Smooth muscle cell (in vitro differentiated cells): ENCODE measurements around the gene ABCF2. TPM values are rescaled to one million over a fixed set of nuclear protein-coding genes. Genes with fewer than 3 reads are reported as not detected.

Experiments
- DNase-seq: peaks from one replicate; lab custom pipeline; 2025; ENCODE audit not compliant: unreplicated experiment; lab: John Stamatoyannopoulos, UW
- H2AFZ ChIP-seq: fragments of 200-600 bp; sonication (generic); 2 replicates; pipeline ENCODE4 v1.6.0; 2016; ENCODE audit warnings: antibody characterized with exemption, low read depth, mild to moderate bottlenecking
- H3F3A ChIP-seq: fragments of 200-600 bp; sonication (generic); 2 replicates; pipeline ENCODE4 v1.6.0; 2017; ENCODE audit warnings: antibody characterized with exemption, low read depth
- H3K27ac ChIP-seq: fragments of 200-600 bp; sonication (generic); 2 replicates; pipeline ENCODE4 v1.5.1; 2016; ENCODE audit warnings: low read depth, mild to moderate bottlenecking
- H3K27me3 ChIP-seq: fragments of 200-600 bp; sonication (generic); 2 replicates; pipeline ENCODE4 v1.6.1; 2016; ENCODE audit warnings: low read depth, mild to moderate bottlenecking
- H3K36me3 ChIP-seq: fragments of 200-600 bp; sonication (generic); 2 replicates; pipeline ENCODE4 v1.5.1; 2016; ENCODE audit warnings: low read depth
- H3K4me1 ChIP-seq: fragments of 200-600 bp; sonication (generic); 2 replicates; pipeline ENCODE4 v1.5.1; 2016; ENCODE audit warnings: low read depth
- H3K4me2 ChIP-seq: fragments of 200-600 bp; sonication (generic); 2 replicates; pipeline ENCODE4 v1.6.0; 2016; ENCODE audit warnings: mild to moderate bottlenecking
- H3K4me3 ChIP-seq: fragments of 200-600 bp; sonication (generic); 2 replicates; pipeline ENCODE4 v1.5.1; 2016; ENCODE audit warnings: mild to moderate bottlenecking
- H3K79me2 ChIP-seq: fragments of 200-600 bp; sonication (generic); 2 replicates; pipeline ENCODE4 v1.6.0; 2016; ENCODE audit warnings: low read depth, mild to moderate bottlenecking
- H3K9ac ChIP-seq: fragments of 200-600 bp; sonication (generic); 2 replicates; pipeline ENCODE4 v1.6.0; 2016; ENCODE audit warnings: low read depth
- H3K9me3 ChIP-seq: fragments of 200-600 bp; sonication (generic); replicated peaks from 2 replicates; pipeline ENCODE4 v1.5.1; 2016; ENCODE audit warnings: low read depth
- H4K20me1 ChIP-seq: fragments of 200-600 bp; sonication (generic); 2 replicates; pipeline ENCODE4 v1.6.0; 2016; ENCODE audit warnings: low read depth
- CTCF ChIP-seq: fragments of 200-600 bp; sonication (generic); IDR thresholded peaks from 2 replicates; pipeline ENCODE4 v1.5.1; 2017; ENCODE audit warnings: borderline replicate concordance, mild to moderate bottlenecking, antibody characterized with exemption; ENCODE audit not compliant: insufficient read depth, poor library complexity, severe bottlenecking
- WGBS: methylation state at CpG from one replicate; pipeline ENCODE4 v1.1.7; 2016; ENCODE audit warnings: low lambda C conversion rate; 5-methylcytosine and 5-hydroxymethylcytosine counted together
- polyA plus RNA-seq: library from polyadenylated mRNA; unstranded; fragments of >200 nt; fragmentation: Nextera tagmentation; extraction: Ambion mirVana; gene quantifications from 2 replicates; pipeline ENCODE4 v1.2.1, GENCODE V29; 2016
- total RNA-seq: library from RNA; depleted of rRNA; stranded (reverse); fragments of >200 nt; gene quantifications from 2 replicates; pipeline ENCODE4 v1.2.3, GENCODE V29; 2014

Gene ABCF2
- total and polyA plus RNA-seq, 2 experiments from 2014 or later, result 24.2 to 30.5 TPM

- Histone ChIP-seq H3K79me2 (peaks cover 28% of the 10 kb centered on the region), H3K4me1 (peaks cover 30% of the 10 kb centered on the region), H2AFZ (no peak overlapping the region), H3K4me2 (peak overlapping the region; percentile 99), H3K27me3 (no peaks in the 10 kb centered on the region), H3K9ac (no peak overlapping the region), H3K36me3 (no peaks in the 10 kb centered on the region), H4K20me1 (peaks cover 68% of the 10 kb centered on the region), H3F3A (no peaks in the 10 kb centered on the region), H3K4me3 (peak overlapping the region; percentile 52), H3K27ac (no peak overlapping the region), H3K9me3 (no peaks in the 10 kb centered on the region)
- no peak for DNase-seq
- WGBS, result 6% methylated on average over 34 of the region's 60 CpGs
- TF ChIP-seq CTCF, result peak; percentile 80
These were observed 18.5 kb upstream of the ABCF2 start for GRCh38 chr7:151245360-151246101.

GRCh38 chr7:151244841-151245346 is 17.9 kb upstream of the ABCF2 start:
- H3K4me2 ChIP-seq, result peak overlapping the region; percentile 99
- H3K9ac ChIP-seq, result no peak overlapping the region
- WGBS, result 14% methylated on average over 15 of the region's 15 CpGs
- H3K79me2 ChIP-seq, result peaks cover 28% of the 10 kb centered on the region
- peak overlapping the region; percentile 52 for H3K4me3 ChIP-seq
- DNase-seq, result no peak
- H2AFZ ChIP-seq, result no peak overlapping the region
- peaks cover 75% of the 10 kb centered on the region for H4K20me1 ChIP-seq
- H3F3A ChIP-seq, result no peaks in the 10 kb centered on the region
- no peaks in the 10 kb centered on the region for H3K27me3 ChIP-seq
- no peaks in the 10 kb centered on the region for H3K9me3 ChIP-seq
- no peaks in the 10 kb centered on the region for H3K36me3 ChIP-seq
- no peak for TF ChIP-seq CTCF
- H3K4me1 ChIP-seq, result peaks cover 25% of the 10 kb centered on the region
- peak overlapping the region; percentile 1 for H3K27ac ChIP-seq

GRCh38 chr7:151244196-151244840 is 17.3 kb upstream of the ABCF2 start:
- TF ChIP-seq CTCF, result peak; percentile 92
- no peak for DNase-seq
- H3K27me3 ChIP-seq, result no peaks in the 10 kb centered on the region
- 43% methylated on average over 10 of the region's 10 CpGs for WGBS
- H3K9ac ChIP-seq, result no peak overlapping the region
- H3K4me2 ChIP-seq, result peak overlapping the region; percentile 99
- no peaks in the 10 kb centered on the region for H3K36me3 ChIP-seq
- H3K9me3 ChIP-seq, result no peaks in the 10 kb centered on the region
- H3K79me2 ChIP-seq, result peaks cover 31% of the 10 kb centered on the region
- no peaks in the 10 kb centered on the region for H3F3A ChIP-seq
- peak overlapping the region; percentile 1 for H3K27ac ChIP-seq
- peaks cover 81% of the 10 kb centered on the region for H4K20me1 ChIP-seq
- peaks cover 19% of the 10 kb centered on the region for H3K4me1 ChIP-seq
- H2AFZ ChIP-seq, result no peak overlapping the region
- H3K4me3 ChIP-seq, result peak overlapping the region; percentile 52
